HEK293 (cell line): Measurements from ENCODE around the gene KCNQ2.

Experiments
- CTCF ChIA-PET: fragments of 350-600 bp; formaldehyde crosslinking; extraction: SDS; loops from one replicate; lab custom pipeline; 2021; ENCODE audit warnings: antibody characterized with exemption; lab: Yijun Ruan, JAX
- POLR2A ChIA-PET: fragments of 300-600 bp; formaldehyde crosslinking; extraction: SDS; loops from one replicate; lab custom pipeline; 2020; ENCODE audit warnings: antibody characterized with exemption, inconsistent platforms; lab: Yijun Ruan, JAX
- H3K27ac ChIP-seq: fragments of 200-500 bp; sonication (Bioruptor generic); 2 replicates; pipeline ENCODE4 v1.5.1; 2014; ENCODE audit warnings: low read depth, low read length, control low read depth, inconsistent platforms; ENCODE audit errors: extremely low read depth
- H3K36me3 ChIP-seq, 2 experiments: fragments of 200-500 bp in 1 of 2; sonication (Bioruptor generic) in 1 of 2; 1 replicate in 1 of 2; 2 replicates in 1 of 2; pipeline ENCODE4 v1.5.1; 2014 to 2017; ENCODE audit warnings: inconsistent platforms in 2 of 2, low read length in 2 of 2; ENCODE audit not compliant: control insufficient read depth in 2 of 2, insufficient read depth in 1 of 2
- H3K4me1 ChIP-seq: fragments of 200-500 bp; sonication (Bioruptor generic); 2 replicates; pipeline ENCODE4 v1.5.1; 2014; ENCODE audit warnings: mild to moderate bottlenecking, low read length, inconsistent platforms; ENCODE audit not compliant: control insufficient read depth, insufficient read depth
- H3K4me3 ChIP-seq: 2 replicates; pipeline ENCODE4 v1.5.1; 2011; ENCODE audit warnings: low read depth, mild to moderate bottlenecking, control low read depth, low read length, moderate library complexity
- H3K9me3 ChIP-seq: fragments of 200-500 bp; sonication (Bioruptor generic); 2 replicates; pipeline ENCODE4 v1.5.1; 2014; ENCODE audit warnings: low read depth, low read length, inconsistent platforms; ENCODE audit not compliant: control insufficient read depth, insufficient read depth
- RBAK ChIP-seq: fragments of 450-650 bp; formaldehyde crosslinking; IDR thresholded peaks from 2 replicates; pipeline ENCODE4 v1.5.1; 2016; ENCODE audit warnings: missing biosample characterization, missing genetic modification characterization
- REST ChIP-seq: fragments of 450-650 bp; formaldehyde crosslinking; IDR thresholded peaks from 2 replicates; pipeline ENCODE4 v1.5.1; 2016; ENCODE audit warnings: missing biosample characterization, missing genetic modification characterization
- SCRT2 ChIP-seq: fragments of 450-650 bp; formaldehyde crosslinking; IDR thresholded peaks from 2 replicates; pipeline ENCODE4 v1.5.1; 2016; ENCODE audit warnings: missing biosample characterization, missing genetic modification characterization
- ZBTB20 ChIP-seq: fragments of 450-650 bp; formaldehyde crosslinking; IDR thresholded peaks from 2 replicates; pipeline ENCODE4 v1.5.1; 2016; ENCODE audit warnings: missing biosample characterization, missing genetic modification characterization
- ZBTB48 ChIP-seq: fragments of 450-650 bp; formaldehyde crosslinking; IDR thresholded peaks from 2 replicates; pipeline ENCODE4 v1.5.1; 2016; ENCODE audit warnings: missing biosample characterization, missing genetic modification characterization
- ZBTB49 ChIP-seq: fragments of 450-650 bp; formaldehyde crosslinking; IDR thresholded peaks from 2 replicates; pipeline ENCODE4 v1.5.1; 2016; ENCODE audit warnings: missing biosample characterization, missing genetic modification characterization, low read depth
- ZIC2 ChIP-seq: fragments of 450-650 bp; formaldehyde crosslinking; IDR thresholded peaks from 2 replicates; pipeline ENCODE4 v1.5.1; 2016; ENCODE audit warnings: missing biosample characterization, missing genetic modification characterization
- ZNF114 ChIP-seq: fragments of 450-650 bp; formaldehyde crosslinking; IDR thresholded peaks from 2 replicates; pipeline ENCODE4 v1.5.0; 2017; ENCODE audit warnings: missing biosample characterization, missing genetic modification characterization
- ZNF121 ChIP-seq: fragments of 450-650 bp; formaldehyde crosslinking; IDR thresholded peaks from 2 replicates; pipeline ENCODE4 v1.5.1; 2016; ENCODE audit warnings: missing biosample characterization, missing genetic modification characterization
- ZNF146 ChIP-seq: fragments of 450-650 bp; formaldehyde crosslinking; IDR thresholded peaks from 2 replicates; pipeline ENCODE4 v1.5.1; 2016; ENCODE audit warnings: missing biosample characterization, missing genetic modification characterization
- ZNF335 ChIP-seq: fragments of 450-650 bp; formaldehyde crosslinking; conservative IDR thresholded peaks from 2 replicates; pipeline ENCODE4 v1.5.1; 2016; ENCODE audit warnings: missing biosample characterization, missing genetic modification characterization
- ZNF521 ChIP-seq: fragments of 450-650 bp; formaldehyde crosslinking; IDR thresholded peaks from 2 replicates; pipeline ENCODE4 v1.5.1; 2017; ENCODE audit warnings: missing biosample characterization, mild to moderate bottlenecking, missing genetic modification characterization
- ZNF544 ChIP-seq: fragments of 450-650 bp; formaldehyde crosslinking; IDR thresholded peaks from 2 replicates; pipeline ENCODE4 v1.5.0; 2017; ENCODE audit warnings: missing biosample characterization, missing genetic modification characterization
- ZNF610 ChIP-seq: fragments of 450-650 bp; formaldehyde crosslinking; IDR thresholded peaks from 2 replicates; pipeline ENCODE4 v1.5.1; 2016; ENCODE audit warnings: missing biosample characterization, missing genetic modification characterization, borderline replicate concordance
- ZNF621 ChIP-seq: fragments of 450-650 bp; formaldehyde crosslinking; IDR thresholded peaks from 2 replicates; pipeline ENCODE4 v1.5.1; 2017; ENCODE audit warnings: missing biosample characterization, missing genetic modification characterization
- ZNF624 ChIP-seq: fragments of 450-650 bp; formaldehyde crosslinking; IDR thresholded peaks from 2 replicates; pipeline ENCODE4 v1.5.1; 2017; ENCODE audit warnings: missing biosample characterization, missing genetic modification characterization
- ZNF677 ChIP-seq: fragments of 450-650 bp; IDR thresholded peaks from 2 replicates; pipeline ENCODE4 v1.5.0; 2018; ENCODE audit warnings: missing biosample characterization, mild to moderate bottlenecking, missing genetic modification characterization, moderate library complexity
- ZNF791 ChIP-seq: fragments of 450-650 bp; formaldehyde crosslinking; IDR thresholded peaks from 2 replicates; pipeline ENCODE4 v1.5.1; 2016; ENCODE audit warnings: missing biosample characterization, missing genetic modification characterization
- TF ChIP-seq, protein P1 (sequence below): fragments of 450-650 bp; formaldehyde crosslinking; IDR thresholded peaks from 2 replicates; pipeline ENCODE4 v1.5.1; 2017; ENCODE audit warnings: missing biosample characterization, missing genetic modification characterization

KCNQ2 gene

GRCh38 chr20:63359937-63360849, 112.3 kb downstream of the KCNQ2 start (continued):
- TF ChIP-seq RBAK (no peak), ZNF114 (tag by site-specific recombination) (no peak), ZNF521 (tag by site-specific recombination) (no peak), ZNF146 (tag by site-specific recombination) (no peak)

GRCh38 chr20:63359164-63359934, 113.1 kb downstream of the KCNQ2 start:
- Histone ChIP-seq H3K4me3 (no peak overlapping the region), H3K27ac (no peak overlapping the region), H3K9me3 (no peaks in the 10 kb centered on the region), H3K36me3 (no peaks in the 10 kb centered on the region), H3K4me1 (no peaks in the 10 kb centered on the region)
- ChIA-PET POLR2A (no interaction called here), CTCF (interaction anchor here (0.8 kb wide), 1 partner anchor 22 kb away, joined by 3 read pairs; no protein-coding TSS in a partner anchor)
- TF ChIP-seq ZNF610 (tag by site-specific recombination): no peak
- TF ChIP-seq SCRT2 (tag by site-specific recombination): peak; percentile 45; the same call in 1 of the 2 replicates
- TF ChIP-seq REST (tag by site-specific recombination): peak; percentile 34; the same call in 1 of the 2 replicates
- TF ChIP-seq, protein P1, sequence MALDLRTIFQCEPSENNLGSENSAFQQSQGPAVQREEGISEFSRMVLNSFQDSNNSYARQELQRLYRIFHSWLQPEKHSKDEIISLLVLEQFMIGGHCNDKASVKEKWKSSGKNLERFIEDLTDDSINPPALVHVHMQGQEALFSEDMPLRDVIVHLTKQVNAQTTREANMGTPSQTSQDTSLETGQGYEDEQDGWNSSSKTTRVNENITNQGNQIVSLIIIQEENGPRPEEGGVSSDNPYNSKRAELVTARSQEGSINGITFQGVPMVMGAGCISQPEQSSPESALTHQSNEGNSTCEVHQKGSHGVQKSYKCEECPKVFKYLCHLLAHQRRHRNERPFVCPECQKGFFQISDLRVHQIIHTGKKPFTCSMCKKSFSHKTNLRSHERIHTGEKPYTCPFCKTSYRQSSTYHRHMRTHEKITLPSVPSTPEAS (tag by site-specific recombination): 0 out of 2 replicates have a peak, but pooled peaks have one; percentile 8
- TF ChIP-seq ZNF121 (tag by site-specific recombination): no peak
- no peak for TF ChIP-seq ZBTB20 (tag by site-specific recombination)
- no peak for TF ChIP-seq ZNF544 (tag by site-specific recombination)
- no peak for TF ChIP-seq ZNF335 (tag by site-specific recombination)

DNA sequence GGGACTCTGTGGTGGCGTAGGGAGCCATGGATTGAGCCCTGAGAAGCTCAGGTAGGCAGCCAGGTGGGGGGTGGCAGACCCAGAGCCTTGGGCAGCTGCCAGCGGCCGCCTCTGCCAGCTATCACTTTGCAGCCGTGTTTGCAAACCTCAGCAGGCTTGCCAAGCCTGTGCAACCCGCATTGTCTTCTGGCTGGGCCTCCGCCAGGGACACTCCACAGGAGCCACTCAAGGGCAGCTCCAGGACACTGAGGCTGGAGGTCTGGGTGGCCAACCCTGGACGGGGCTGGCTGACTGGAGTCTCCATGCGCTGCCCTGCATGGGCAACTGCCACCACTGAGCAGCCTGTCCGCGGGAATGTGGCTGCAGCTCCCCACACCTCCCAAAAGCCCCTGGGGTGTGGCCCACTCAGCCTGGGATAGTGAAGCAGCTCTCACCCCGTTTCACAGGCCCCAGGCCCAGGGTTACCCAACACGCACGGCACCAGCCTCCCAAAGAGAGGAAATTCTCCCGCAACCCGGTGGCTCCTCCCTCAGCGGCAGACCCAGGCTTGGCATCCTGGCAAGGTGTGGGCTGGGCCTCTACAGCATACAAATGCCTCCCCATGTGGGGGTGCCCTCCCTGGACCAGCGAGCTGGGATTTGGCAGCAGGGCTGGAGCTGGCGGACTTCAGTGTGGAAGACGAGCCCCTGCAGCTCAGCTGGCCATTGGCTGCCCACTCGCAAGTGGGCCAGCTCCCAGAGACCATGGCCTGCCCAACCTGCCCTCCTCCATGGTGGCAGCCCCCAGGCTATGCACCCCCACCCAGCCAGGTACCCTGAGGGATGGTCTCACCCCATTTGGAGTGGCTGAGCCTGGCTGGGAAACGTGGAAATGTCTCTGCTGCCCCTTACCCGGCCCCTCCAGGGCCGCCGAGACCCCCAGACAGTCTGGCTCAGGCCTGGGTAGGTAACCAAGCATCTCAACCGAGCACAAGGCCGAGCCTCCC, 114.2 kb downstream of the KCNQ2 start:
- POLR2A ChIA-PET: no interaction called here
- no peaks in the 10 kb centered on the region for H3K4me1 ChIP-seq
- no peak overlapping the region for H3K27ac ChIP-seq
- H3K9me3 ChIP-seq: no peaks in the 10 kb centered on the region
- H3K4me3 ChIP-seq: no peak overlapping the region
- CTCF ChIA-PET: no interaction called here
- no peaks in the 10 kb centered on the region for H3K36me3 ChIP-seq
- TF ChIP-seq ZBTB49 (no peak), ZIC2 (peak; percentile 72), ZNF791 (tag by site-specific recombination) (no peak), ZNF621 (no peak), ZBTB48 (tag by site-specific recombination) (no peak), ZNF677 (tag by site-specific recombination) (no peak), ZNF624 (tag by site-specific recombination) (no peak), ZNF335 (tag by site-specific recombination) (no peak)
- TF ChIP-seq, all 188 proteins: peak for 1
